Coronary artery (tissue), 2 donors: ENCODE data around the gene TUT1.

Source experiments
- DNase-seq: peaks from one replicate; pipeline ENCODE4 v3.0.0-alpha.2; 2017; ENCODE audit warnings: low spot score
- H3K27ac ChIP-seq, 2 donors: fragments of 200-600 bp; sonication (generic); one replicate each; pipeline ENCODE4 v1.5.1; 2016 to 2019
- H3K4me3 ChIP-seq: fragments of 200-600 bp; sonication (generic); 2 replicates; pipeline ENCODE4 v1.5.1; 2016; ENCODE audit warnings: mild to moderate bottlenecking, moderate library complexity
- TF ChIP-seq, protein P1 (sequence below): fragments of 200-600 bp; sonication (generic); IDR thresholded peaks from one replicate; pipeline ENCODE4 v1.5.1; 2019; ENCODE audit warnings: antibody characterized with exemption

Gene TUT1

DNA sequence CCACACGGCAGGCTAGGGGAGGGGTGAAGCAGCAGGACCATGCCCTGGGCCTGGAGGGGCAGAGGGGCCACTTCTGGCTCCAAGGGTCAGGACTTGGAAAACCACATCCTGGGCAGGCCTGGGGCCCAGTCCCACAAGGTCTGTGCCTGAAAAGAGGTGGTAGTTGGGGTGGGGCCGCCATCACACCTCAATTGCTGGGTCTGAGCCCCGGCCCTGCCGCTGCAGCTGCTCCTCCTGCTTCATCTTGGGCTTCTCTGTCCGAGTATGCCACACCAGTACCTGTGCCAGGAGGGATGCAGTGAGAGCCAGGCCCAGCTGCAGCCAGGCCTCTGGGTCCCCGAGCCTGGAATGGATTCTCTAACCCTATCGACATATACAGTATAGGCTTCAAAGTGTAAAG is 24.2 kb upstream of the TUT1 start:
- TF ChIP-seq, protein P1, sequence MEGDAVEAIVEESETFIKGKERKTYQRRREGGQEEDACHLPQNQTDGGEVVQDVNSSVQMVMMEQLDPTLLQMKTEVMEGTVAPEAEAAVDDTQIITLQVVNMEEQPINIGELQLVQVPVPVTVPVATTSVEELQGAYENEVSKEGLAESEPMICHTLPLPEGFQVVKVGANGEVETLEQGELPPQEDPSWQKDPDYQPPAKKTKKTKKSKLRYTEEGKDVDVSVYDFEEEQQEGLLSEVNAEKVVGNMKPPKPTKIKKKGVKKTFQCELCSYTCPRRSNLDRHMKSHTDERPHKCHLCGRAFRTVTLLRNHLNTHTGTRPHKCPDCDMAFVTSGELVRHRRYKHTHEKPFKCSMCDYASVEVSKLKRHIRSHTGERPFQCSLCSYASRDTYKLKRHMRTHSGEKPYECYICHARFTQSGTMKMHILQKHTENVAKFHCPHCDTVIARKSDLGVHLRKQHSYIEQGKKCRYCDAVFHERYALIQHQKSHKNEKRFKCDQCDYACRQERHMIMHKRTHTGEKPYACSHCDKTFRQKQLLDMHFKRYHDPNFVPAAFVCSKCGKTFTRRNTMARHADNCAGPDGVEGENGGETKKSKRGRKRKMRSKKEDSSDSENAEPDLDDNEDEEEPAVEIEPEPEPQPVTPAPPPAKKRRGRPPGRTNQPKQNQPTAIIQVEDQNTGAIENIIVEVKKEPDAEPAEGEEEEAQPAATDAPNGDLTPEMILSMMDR: no peak
- no peak for DNase-seq
- Histone ChIP-seq H3K4me3 (no peak overlapping the region), H3K27ac (no peak overlapping the region)

- H3K27ac ChIP-seq: peak overlapping the region in 1 of 2 donors; percentile 98
- DNase-seq: no peak
- H3K4me3 ChIP-seq: no peak overlapping the region
- TF ChIP-seq, protein P1: no peak
These were observed 23.0 kb upstream of the TUT1 start for GRCh38 chr11:62614275-62614674.

DNA sequence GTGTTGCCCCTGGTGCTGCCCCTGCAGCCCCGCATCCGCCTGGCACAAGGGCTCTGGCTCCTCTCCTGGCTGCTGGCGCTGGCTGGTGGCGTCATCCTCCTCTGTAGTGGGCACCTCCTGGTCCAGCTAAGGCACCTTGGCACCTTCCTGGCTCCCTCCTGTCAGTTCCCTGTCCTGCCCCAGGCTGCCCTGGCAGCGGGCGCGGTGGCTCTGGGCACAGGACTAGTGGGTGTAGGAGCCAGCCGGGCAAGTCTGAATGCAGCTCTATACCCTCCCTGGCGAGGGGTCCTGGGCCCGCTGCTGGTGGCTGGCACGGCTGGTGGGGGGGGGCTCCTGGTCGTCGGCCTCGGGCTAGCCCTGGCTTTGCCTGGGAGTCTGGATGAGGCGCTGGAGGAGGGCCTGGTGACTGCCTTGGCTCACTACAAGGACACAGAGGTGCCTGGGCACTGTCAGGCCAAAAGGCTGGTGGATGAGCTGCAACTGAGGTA is 22.0 kb upstream of the TUT1 start:
- peak; percentile 86 for DNase-seq
- TF ChIP-seq, protein P1: no peak
- peak overlapping the region; percentile 93 to 98 for H3K27ac ChIP-seq
- peak overlapping the region; percentile 97 for H3K4me3 ChIP-seq

GRCh38 chr11:62612366-62613290 is 21.3 kb upstream of the TUT1 start, which contains the start of the genes EML3 and ROM1:
TSS of gene EML3 (minus strand) at chr11:62612775. CDS start at chr11:62612457, 318 bp downstream.
TSS of gene ROM1 (plus strand) at chr11:62613257. CDS start at chr11:62613282, 25 bp downstream.
- H3K27ac ChIP-seq: peak within 1 kb of the TSS; percentile 93 to 98
- peak within 1 kb of the TSS; percentile 97 for H3K4me3 ChIP-seq
- DNase-seq: peak; percentile 95
- TF ChIP-seq, protein P1: peak; percentile 95

DNA sequence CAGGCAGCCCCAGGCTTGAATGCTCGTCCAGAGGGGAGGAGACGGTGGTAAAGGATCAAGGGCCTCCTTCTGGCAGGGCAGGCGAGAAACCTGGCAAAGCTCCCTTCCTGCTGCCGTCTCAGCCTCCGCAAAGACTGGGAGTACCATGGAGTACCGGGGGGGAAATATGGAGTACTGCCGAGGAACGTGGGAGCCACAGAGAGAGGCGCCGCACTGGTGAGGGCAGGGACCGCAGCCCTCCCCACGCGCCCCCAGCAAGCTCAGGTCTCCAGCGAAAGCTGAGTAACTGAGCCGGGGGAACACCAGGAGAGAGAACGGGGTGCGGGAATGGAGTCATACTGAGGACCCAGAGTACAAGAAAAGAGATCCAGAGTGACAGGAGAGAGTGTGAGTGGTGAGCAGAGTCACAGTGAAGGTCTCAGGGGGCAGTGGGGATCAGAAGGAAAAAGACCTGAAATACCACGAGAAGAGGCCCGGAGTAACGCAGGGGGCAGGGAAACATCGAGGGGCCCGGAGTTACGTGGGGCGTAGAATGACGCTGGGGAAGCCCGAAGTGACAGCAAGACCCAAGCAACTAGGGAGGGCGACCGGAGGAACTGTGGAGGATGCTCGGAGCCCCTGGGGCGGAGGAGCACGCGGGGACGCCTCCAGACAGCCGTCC is 20.5 kb upstream of the TUT1 start:
- H3K27ac ChIP-seq: peak overlapping the region; percentile 93 to 98
- peak overlapping the region; percentile 97 for H3K4me3 ChIP-seq
- TF ChIP-seq, protein P1: no peak
- no peak for DNase-seq

GRCh38 chr11:62610814-62611704 is 19.7 kb upstream of the TUT1 start:
- H3K4me3 ChIP-seq: peak overlapping the region; percentile 97
- DNase-seq: no peak

More at GRCh38 chr11:62610814-62611704, 19.7 kb upstream of the TUT1 start:
- TF ChIP-seq, protein P1: no peak
- peak overlapping the region; percentile 93 to 98 for H3K27ac ChIP-seq
